DND-41 (cell line): ENCODE results near the gene TRAF3IP1.

ENCODE experiments used
- ATAC-seq: fragments of 200-7000 bp; cut with Tn5 transposase; 3 replicates; pipeline ENCODE4 v1.9.1; 2021; ENCODE audit warnings: low read depth; ENCODE audit not compliant: insufficient read depth
- DNase-seq: peaks from one replicate; pipeline ENCODE4 v3.0.0-alpha.2; 2020
- H2AFZ ChIP-seq: 2 replicates; pipeline ENCODE4 v1.6.0; 2012; ENCODE audit warnings: low read depth, low read length
- H3K27ac ChIP-seq: 2 replicates; pipeline ENCODE4 v1.5.1; 2012; ENCODE audit warnings: low read length, inconsistent platforms
- H3K27me3 ChIP-seq: fragments of 200-600 bp; sonication (generic); 2 replicates; pipeline ENCODE4 v1.6.0; 2012; ENCODE audit warnings: low read length, mild to moderate bottlenecking, inconsistent platforms; ENCODE audit not compliant: insufficient read depth, poor library complexity
- H3K36me3 ChIP-seq: 2 replicates; pipeline ENCODE4 v1.5.1; 2012; ENCODE audit warnings: low read length, inconsistent platforms; ENCODE audit not compliant: insufficient read depth
- H3K4me1 ChIP-seq: 2 replicates; pipeline ENCODE4 v1.5.1; 2012; ENCODE audit warnings: mild to moderate bottlenecking, low read length; ENCODE audit not compliant: insufficient read depth
- H3K4me2 ChIP-seq: 2 replicates; pipeline ENCODE4 v1.6.0; 2012; ENCODE audit warnings: mild to moderate bottlenecking, moderate library complexity, low read length, inconsistent platforms; ENCODE audit not compliant: insufficient read depth
- H3K4me3 ChIP-seq, 2 experiments: fragments of 200-600 bp in 1 of 2; shearing (Covaris generic) in 1 of 2; 2 replicates each; pipeline ENCODE4 v1.5.1; 2012 to 2016; ENCODE audit warnings: inconsistent platforms in 2 of 2, low read length in 2 of 2, mild to moderate bottlenecking in 2 of 2, low read depth in 1 of 2, moderate library complexity in 1 of 2
- H3K79me2 ChIP-seq: 2 replicates; pipeline ENCODE4 v1.6.0; 2012; ENCODE audit warnings: low read length, inconsistent platforms; ENCODE audit not compliant: insufficient read depth
- H3K9ac ChIP-seq: 2 replicates; pipeline ENCODE4 v1.6.0; 2012; ENCODE audit warnings: low read depth, mild to moderate bottlenecking, inconsistent platforms, low read length, moderate library complexity
- H3K9me3 ChIP-seq: 2 replicates; pipeline ENCODE4 v1.5.1; 2012; ENCODE audit warnings: low read length, moderate library complexity, mild to moderate bottlenecking, inconsistent platforms; ENCODE audit not compliant: insufficient read depth, severe bottlenecking
- H4K20me1 ChIP-seq: 2 replicates; pipeline ENCODE4 v1.6.0; 2012; ENCODE audit warnings: low read length; ENCODE audit not compliant: insufficient read depth
- EZH2 ChIP-seq: IDR thresholded peaks from 3 replicates; pipeline ENCODE4 v1.6.1; 2012; ENCODE audit warnings: borderline replicate concordance, low read depth, mild to moderate bottlenecking, moderate library complexity, low read length, inconsistent platforms; ENCODE audit not compliant: severe bottlenecking
- TF ChIP-seq, protein P1 (sequence below): IDR thresholded peaks from 2 replicates; pipeline ENCODE4 v1.5.1; 2012; ENCODE audit warnings: borderline replicate concordance, low read length, moderate library complexity, mild to moderate bottlenecking; ENCODE audit not compliant: poor library complexity, severe bottlenecking; ENCODE audit errors: extremely low read depth

TRAF3IP1 gene

DNA sequence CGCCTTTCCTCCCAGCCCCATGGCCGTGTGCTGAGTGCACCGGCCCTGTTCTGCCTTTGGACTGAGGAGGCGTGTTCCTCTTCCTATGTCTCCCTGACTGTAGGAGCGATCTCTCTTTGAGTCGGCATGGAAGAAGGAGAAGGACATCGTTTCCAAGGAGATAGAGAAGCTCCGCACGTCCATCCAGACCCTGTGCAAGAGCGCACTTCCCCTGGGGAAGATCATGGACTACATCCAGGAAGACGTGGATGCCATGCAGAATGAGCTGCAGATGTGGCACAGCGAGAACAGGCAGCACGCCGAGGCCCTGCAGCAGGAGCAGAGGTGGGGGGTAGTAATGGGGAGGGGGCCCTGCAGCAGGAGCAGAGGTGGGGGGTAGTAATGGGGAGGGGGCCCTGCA lies 77.0 kb downstream of the TRAF3IP1 start:
- H3K27me3 ChIP-seq: no peaks in the 10 kb centered on the region
- H3K9me3 ChIP-seq: no peaks in the 10 kb centered on the region
- no peak overlapping the region for H3K4me3 ChIP-seq
- peak overlapping the region; percentile 41; the same call in 1 of the 2 replicates for H3K27ac ChIP-seq
- ATAC-seq: no peak
- no peaks in the 10 kb centered on the region for H3K79me2 ChIP-seq
- TF ChIP-seq, protein P1, sequence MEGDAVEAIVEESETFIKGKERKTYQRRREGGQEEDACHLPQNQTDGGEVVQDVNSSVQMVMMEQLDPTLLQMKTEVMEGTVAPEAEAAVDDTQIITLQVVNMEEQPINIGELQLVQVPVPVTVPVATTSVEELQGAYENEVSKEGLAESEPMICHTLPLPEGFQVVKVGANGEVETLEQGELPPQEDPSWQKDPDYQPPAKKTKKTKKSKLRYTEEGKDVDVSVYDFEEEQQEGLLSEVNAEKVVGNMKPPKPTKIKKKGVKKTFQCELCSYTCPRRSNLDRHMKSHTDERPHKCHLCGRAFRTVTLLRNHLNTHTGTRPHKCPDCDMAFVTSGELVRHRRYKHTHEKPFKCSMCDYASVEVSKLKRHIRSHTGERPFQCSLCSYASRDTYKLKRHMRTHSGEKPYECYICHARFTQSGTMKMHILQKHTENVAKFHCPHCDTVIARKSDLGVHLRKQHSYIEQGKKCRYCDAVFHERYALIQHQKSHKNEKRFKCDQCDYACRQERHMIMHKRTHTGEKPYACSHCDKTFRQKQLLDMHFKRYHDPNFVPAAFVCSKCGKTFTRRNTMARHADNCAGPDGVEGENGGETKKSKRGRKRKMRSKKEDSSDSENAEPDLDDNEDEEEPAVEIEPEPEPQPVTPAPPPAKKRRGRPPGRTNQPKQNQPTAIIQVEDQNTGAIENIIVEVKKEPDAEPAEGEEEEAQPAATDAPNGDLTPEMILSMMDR: no peak
- no peak for TF ChIP-seq EZH2
- H3K4me1 ChIP-seq: peaks cover 8% of the 10 kb centered on the region
- no peak overlapping the region for H3K4me2 ChIP-seq
- H3K36me3 ChIP-seq: no peaks in the 10 kb centered on the region
- H3K9ac ChIP-seq: no peak overlapping the region
- no peak overlapping the region for H2AFZ ChIP-seq
- no peak for DNase-seq
- H4K20me1 ChIP-seq: no peaks in the 10 kb centered on the region

DNA sequence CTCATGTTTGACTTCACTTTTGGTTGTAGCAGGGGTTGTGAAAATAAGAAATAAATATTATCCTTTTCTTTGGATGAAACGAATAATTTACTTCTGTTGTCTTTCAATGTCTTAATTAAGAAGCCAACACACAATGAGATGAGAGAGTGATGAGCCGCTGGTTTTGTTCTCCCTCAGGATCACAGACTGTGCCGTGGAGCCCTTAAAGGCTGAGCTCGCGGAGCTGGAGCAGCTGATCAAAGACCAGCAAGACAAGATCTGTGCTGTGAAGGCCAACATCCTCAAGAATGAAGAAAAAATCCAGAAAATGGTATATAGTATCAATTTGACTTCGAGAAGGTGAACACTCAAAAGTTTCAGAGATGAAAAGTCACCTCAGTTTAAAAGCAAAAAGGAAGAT lies 78.3 kb downstream of the TRAF3IP1 start:
- peaks cover 8% of the 10 kb centered on the region for H3K4me1 ChIP-seq
- ATAC-seq (no peak), DNase-seq (no peak)
- no peak for TF ChIP-seq EZH2
- TF ChIP-seq, protein P1: no peak
- no peaks in the 10 kb centered on the region for H3K36me3 ChIP-seq
- H3K79me2 ChIP-seq: no peaks in the 10 kb centered on the region
- no peaks in the 10 kb centered on the region for H3K9me3 ChIP-seq
- no peak overlapping the region for H3K9ac ChIP-seq
- no peaks in the 10 kb centered on the region for H4K20me1 ChIP-seq
- H3K27ac ChIP-seq: no peak overlapping the region
- no peak overlapping the region for H3K4me3 ChIP-seq
- no peak overlapping the region for H2AFZ ChIP-seq
- no peak overlapping the region for H3K4me2 ChIP-seq
- H3K27me3 ChIP-seq: no peaks in the 10 kb centered on the region

DNA sequence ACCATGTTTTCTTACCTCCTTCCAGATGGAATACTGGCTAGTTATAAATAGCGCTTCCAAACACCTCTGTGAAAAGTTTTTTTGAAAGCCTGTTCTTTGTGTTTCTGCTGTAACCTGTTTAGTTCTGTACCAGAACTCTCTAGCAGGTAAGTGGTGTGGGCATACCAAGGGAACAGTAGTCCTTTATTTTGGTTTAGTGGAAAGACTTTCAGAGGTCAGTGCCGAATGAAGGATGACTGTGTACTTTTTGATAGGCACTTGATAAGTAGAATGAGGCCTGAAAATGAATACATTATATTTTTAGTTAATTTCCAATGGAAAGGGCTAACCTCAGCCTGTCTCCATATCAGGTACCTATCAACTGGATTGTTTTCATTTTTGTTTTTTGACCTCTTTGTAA lies 78.8 kb downstream of the TRAF3IP1 start:
- Histone ChIP-seq H3K27ac (no peak overlapping the region), H2AFZ (no peak overlapping the region), H3K4me1 (peaks cover 8% of the 10 kb centered on the region), H3K9me3 (no peaks in the 10 kb centered on the region), H3K4me2 (no peak overlapping the region), H3K4me3 (no peak overlapping the region), H4K20me1 (no peaks in the 10 kb centered on the region), H3K27me3 (no peaks in the 10 kb centered on the region), H3K36me3 (no peaks in the 10 kb centered on the region), H3K79me2 (no peaks in the 10 kb centered on the region), H3K9ac (no peak overlapping the region)
- no peak for ATAC-seq
- TF ChIP-seq, protein P1: no peak
- DNase-seq: no peak

DNA sequence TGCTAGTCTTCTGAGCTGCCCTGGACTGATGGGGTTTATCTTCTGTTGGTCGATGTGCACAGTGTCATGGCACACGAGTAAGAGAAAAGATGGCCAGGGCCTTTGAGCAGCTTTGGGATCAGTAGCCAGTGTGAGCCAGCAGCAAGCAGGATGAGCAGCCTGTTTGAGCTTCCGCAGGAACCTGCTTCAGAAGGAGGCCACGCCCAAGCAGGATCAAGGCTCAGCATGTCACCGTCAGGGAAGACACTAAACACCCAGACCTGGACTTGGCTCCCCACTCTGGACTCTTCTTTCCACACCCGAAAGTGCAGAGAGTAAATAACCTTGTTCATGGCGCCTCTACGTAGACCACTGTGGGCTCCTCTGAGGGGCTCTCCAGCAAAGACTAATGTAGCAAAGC lies 81.2 kb downstream of the TRAF3IP1 start:
- TF ChIP-seq EZH2: no peak
- TF ChIP-seq, protein P1: no peak
- H2AFZ ChIP-seq: no peak overlapping the region
- H3K27me3 ChIP-seq: no peaks in the 10 kb centered on the region
- H4K20me1 ChIP-seq: no peaks in the 10 kb centered on the region
- no peak overlapping the region for H3K27ac ChIP-seq
- no peak overlapping the region for H3K9ac ChIP-seq
- no peaks in the 10 kb centered on the region for H3K9me3 ChIP-seq
- no peaks in the 10 kb centered on the region for H3K4me1 ChIP-seq
- ATAC-seq: no peak
- no peak overlapping the region for H3K4me2 ChIP-seq
- no peaks in the 10 kb centered on the region for H3K79me2 ChIP-seq
- no peak for DNase-seq
- H3K36me3 ChIP-seq: no peaks in the 10 kb centered on the region
- no peak overlapping the region for H3K4me3 ChIP-seq
